ENCODE data around the gene MT1E. TPM values are rescaled to one million over a fixed set of nuclear protein-coding genes. Genes with fewer than 3 reads are reported as not detected.

Gene MT1E
- total and polyA plus RNA-seq, 9 donors = 16.1 to 867 (median 65.3) TPM

- Histone ChIP-seq H3K4me3 (no peak overlapping the region), H3K36me3 (no peaks in the 10 kb centered on the region), H3K9me3 (no peaks in the 10 kb centered on the region), H3K27me3 (no peaks in the 10 kb centered on the region), H3K4me1 (ENCODE audit: insufficient read depth) (peaks cover 6% of the 10 kb centered on the region), H3K27ac (no peak overlapping the region)
- DNase-seq = no peak
- intact Hi-C loops (cut with DNase I) = no loop called here
- 71 to 89% (median 76%) methylated on average over 3 of the region's 3 CpGs for WGBS, 3 donors
- TF ChIP-seq EP300 (IDR thresholded peaks at IDR 0.05) (no peak), POLR2A (IDR thresholded peaks at IDR 0.05) (no peak), CTCF (IDR thresholded peaks at IDR 0.05) (no peak)
Measured at GRCh38 chr16:56630134-56630533, 4.6 kb downstream of the MT1E start.

- TF ChIP-seq CTCF (IDR thresholded peaks at IDR 0.05) (no peak), EP300 (IDR thresholded peaks at IDR 0.05) (no peak), POLR2A (IDR thresholded peaks at IDR 0.05) (no peak)
- intact Hi-C loops (cut with DNase I) = no loop called here
- no peaks in the 10 kb centered on the region for H3K36me3 ChIP-seq
- no peak overlapping the region for H3K4me3 ChIP-seq
- peaks cover 4% of the 10 kb centered on the region for H3K4me1 ChIP-seq (ENCODE audit: insufficient read depth)
- no peaks in the 10 kb centered on the region for H3K27me3 ChIP-seq
- 89 to 97% (median 93%) methylated on average over 10 of the region's 10 CpGs for WGBS, 3 donors
- H3K9me3 ChIP-seq = no peaks in the 10 kb centered on the region
- no peak for DNase-seq
- no peak overlapping the region for H3K27ac ChIP-seq
Measured at GRCh38 chr16:56631197-56631596, 5.6 kb downstream of the MT1E start.

- H3K9me3 ChIP-seq = no peaks in the 10 kb centered on the region
- H3K36me3 ChIP-seq = no peaks in the 10 kb centered on the region
- peak overlapping the region; percentile 34 for H3K4me3 ChIP-seq
- intact Hi-C loops (cut with DNase I) = no loop called here
- H3K4me1 ChIP-seq (ENCODE audit: insufficient read depth) = peaks cover 2% of the 10 kb centered on the region
- 40 to 47% (median 47%) methylated on average over 14 of the region's 14 CpGs for WGBS, 3 donors
- no peak for DNase-seq
- no peaks in the 10 kb centered on the region for H3K27me3 ChIP-seq
- H3K27ac ChIP-seq = no peak overlapping the region
- TF ChIP-seq CTCF (IDR thresholded peaks at IDR 0.05) = no peak
- TF ChIP-seq EP300 (IDR thresholded peaks at IDR 0.05) = no peak
- TF ChIP-seq POLR2A (IDR thresholded peaks at IDR 0.05) = no peak
Measured at GRCh38 chr16:56631832-56632155, 6.2 kb downstream of the MT1E start.

- peak within 1 kb of the TSS; percentile 34 for H3K4me3 ChIP-seq
- no peak within 1 kb of the TSS for H3K27ac ChIP-seq
- H3K4me1 ChIP-seq (ENCODE audit: insufficient read depth) = peaks cover 2% of the 10 kb centered on the region
- H3K9me3 ChIP-seq = no peaks in the 10 kb centered on the region
- TF ChIP-seq CTCF (IDR thresholded peaks at IDR 0.05) (no peak), EP300 (IDR thresholded peaks at IDR 0.05) (peak; percentile 92), POLR2A (IDR thresholded peaks at IDR 0.05) (no peak)
- no peaks in the 10 kb centered on the region for H3K27me3 ChIP-seq
- 1 to 4% (median 2%) methylated on average over 28 to 61 of the region's 61 CpGs for WGBS, 3 donors
- intact Hi-C loops (cut with DNase I) = no loop called here
- DNase-seq = peak in 3 of 5 donors; percentile 46 to 61 (median 58)
- H3K36me3 ChIP-seq = no peaks in the 10 kb centered on the region
Measured at GRCh38 chr16:56632156-56632847, 6.7 kb downstream of the MT1E start, which contains the start of gene MT1M. Gene MT1M (plus strand): TSS chr16:56632659. CDS start chr16:56632732, 73 bp downstream.
